Stimulated activated CD4-positive, alpha-beta T cell treated with anti-CD3 and anti-CD28 coated beads, Interleukin-15, amount 100 ng/mL, for 1 hour (primary cell): ENCODE data around the gene PCGF2.
"Not testable (repeated sequence)": the region's sequence is repeated elsewhere in the genome, so short reads cannot be mapped to it uniquely, and the experiment has no call there.

ENCODE experiments used
- DNase-seq, 2 donors: peaks; one replicate each; pipeline ENCODE4 v3.0.0-alpha.2; 2020; ENCODE audit warnings: low read depth in 1 of 2, low spot score in 1 of 2

PCGF2 gene

GRCh38 chr17:38748149-38748891 lies at the start of gene PCGF2:
Gene PCGF2 (minus strand): TSS chr17:38748336. CDS start chr17:38740402, 7,934 bp downstream.
- DNase-seq = no peak

- DNase-seq = no peak
Measured at GRCh38 chr17:38797828-38798227, 49.7 kb upstream of the PCGF2 start.

GRCh38 chr17:38797158-38797490 lies 49.0 kb upstream of the PCGF2 start:
- DNase-seq = no peak

GRCh38 chr17:38796451-38797157 lies 48.5 kb upstream of the PCGF2 start:
- DNase-seq = no peak

- no peak for DNase-seq
Measured at GRCh38 chr17:38794221-38794620, 46.1 kb upstream of the PCGF2 start.

- no peak for DNase-seq
Measured at GRCh38 chr17:38791162-38791561, 43.0 kb upstream of the PCGF2 start.

GRCh38 chr17:38790148-38790707 lies 42.1 kb upstream of the PCGF2 start:
- DNase-seq = not testable (repeated sequence)

- DNase-seq = no peak
Measured at GRCh38 chr17:38789185-38789584, 41.0 kb upstream of the PCGF2 start.

GRCh38 chr17:38787999-38788398 lies 39.9 kb upstream of the PCGF2 start:
- not testable (repeated sequence) for DNase-seq

- DNase-seq = no peak
Measured at GRCh38 chr17:38786372-38786771, 38.2 kb upstream of the PCGF2 start.

GRCh38 chr17:38783227-38783626 lies 35.1 kb upstream of the PCGF2 start:
- DNase-seq = no peak

GRCh38 chr17:38779965-38780752 lies 32.0 kb upstream of the PCGF2 start:
- no peak for DNase-seq

GRCh38 chr17:38777641-38778250 lies 29.6 kb upstream of the PCGF2 start:
- DNase-seq = no peak

GRCh38 chr17:38773258-38773657 lies 25.1 kb upstream of the PCGF2 start:
- no peak for DNase-seq

GRCh38 chr17:38768417-38768816 lies 20.3 kb upstream of the PCGF2 start:
- DNase-seq = no peak

- DNase-seq = no peak
Measured at GRCh38 chr17:38766341-38766740, 18.2 kb upstream of the PCGF2 start.

GRCh38 chr17:38762231-38762630 lies 14.1 kb upstream of the PCGF2 start:
- no peak for DNase-seq

- no peak for DNase-seq
Measured at GRCh38 chr17:38761612-38762011, 13.5 kb upstream of the PCGF2 start.

- DNase-seq = no peak
Measured at GRCh38 chr17:38753071-38753506, 5.0 kb upstream of the PCGF2 start.

GRCh38 chr17:38752308-38753070 lies 4.4 kb upstream of the PCGF2 start, which contains the start of gene PSMB3:
Gene PSMB3 (plus strand): TSS chr17:38752741. CDS start chr17:38752827, 86 bp downstream.
- peak; percentile 87 to 92 for DNase-seq
